ENCODE results near the gene ATP10D. TPM values are rescaled to one million over a fixed set of nuclear protein-coding genes. Genes with fewer than 3 reads are reported as not detected.

ATP10D gene
- total RNA-seq, 1 donor: 2.7 TPM

- H3K9me3 ChIP-seq (ENCODE audit: low read depth, low read length): no peaks in the 10 kb centered on the region
- H3K4me3 ChIP-seq (ENCODE audit: low read length): no peak overlapping the region
- H3K4me1 ChIP-seq (ENCODE audit: insufficient read depth, low read length): no peaks in the 10 kb centered on the region
- no peaks in the 10 kb centered on the region for H3K27me3 ChIP-seq (ENCODE audit: insufficient read depth, low read length)
Observed at GRCh38 chr4:47566969-47567368, 81.9 kb downstream of the ATP10D start.

GRCh38 chr4:47567511-47567910 lies 82.4 kb downstream of the ATP10D start:
- Histone ChIP-seq H3K4me1 (ENCODE audit: insufficient read depth, low read length) (no peaks in the 10 kb centered on the region), H3K27me3 (ENCODE audit: insufficient read depth, low read length) (no peaks in the 10 kb centered on the region), H3K9me3 (ENCODE audit: low read depth, low read length) (no peaks in the 10 kb centered on the region), H3K4me3 (ENCODE audit: low read length) (no peak overlapping the region)

- Histone ChIP-seq H3K27me3 (ENCODE audit: insufficient read depth, low read length) (no peaks in the 10 kb centered on the region), H3K4me1 (ENCODE audit: insufficient read depth, low read length) (no peaks in the 10 kb centered on the region), H3K4me3 (ENCODE audit: low read length) (no peak overlapping the region), H3K9me3 (ENCODE audit: low read depth, low read length) (no peaks in the 10 kb centered on the region)
Observed at GRCh38 chr4:47570816-47571215, 85.7 kb downstream of the ATP10D start.

DNA sequence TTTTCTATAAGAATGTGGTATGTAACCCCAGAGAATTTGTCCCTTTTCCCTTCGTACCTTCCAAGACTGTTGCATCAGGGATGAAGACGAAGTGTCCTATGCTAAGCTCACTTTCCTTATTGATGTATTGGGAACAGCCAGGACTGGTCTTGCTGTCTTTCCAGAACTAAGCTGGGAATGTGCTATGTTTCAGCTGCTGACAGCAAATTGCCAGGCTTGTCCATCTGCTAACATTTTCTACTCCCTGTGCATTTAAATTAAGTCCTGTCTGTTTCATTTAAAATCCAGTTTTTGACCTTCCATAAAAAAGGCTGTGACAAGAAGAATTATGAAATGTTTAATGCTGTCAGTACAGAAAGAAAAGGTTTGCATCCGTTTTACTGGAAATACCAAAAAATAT lies 87.9 kb downstream of the ATP10D start:
- Histone ChIP-seq H3K9me3 (ENCODE audit: low read depth, low read length) (no peaks in the 10 kb centered on the region), H3K4me3 (ENCODE audit: low read length) (no peak overlapping the region), H3K27me3 (ENCODE audit: insufficient read depth, low read length) (no peaks in the 10 kb centered on the region)

DNA sequence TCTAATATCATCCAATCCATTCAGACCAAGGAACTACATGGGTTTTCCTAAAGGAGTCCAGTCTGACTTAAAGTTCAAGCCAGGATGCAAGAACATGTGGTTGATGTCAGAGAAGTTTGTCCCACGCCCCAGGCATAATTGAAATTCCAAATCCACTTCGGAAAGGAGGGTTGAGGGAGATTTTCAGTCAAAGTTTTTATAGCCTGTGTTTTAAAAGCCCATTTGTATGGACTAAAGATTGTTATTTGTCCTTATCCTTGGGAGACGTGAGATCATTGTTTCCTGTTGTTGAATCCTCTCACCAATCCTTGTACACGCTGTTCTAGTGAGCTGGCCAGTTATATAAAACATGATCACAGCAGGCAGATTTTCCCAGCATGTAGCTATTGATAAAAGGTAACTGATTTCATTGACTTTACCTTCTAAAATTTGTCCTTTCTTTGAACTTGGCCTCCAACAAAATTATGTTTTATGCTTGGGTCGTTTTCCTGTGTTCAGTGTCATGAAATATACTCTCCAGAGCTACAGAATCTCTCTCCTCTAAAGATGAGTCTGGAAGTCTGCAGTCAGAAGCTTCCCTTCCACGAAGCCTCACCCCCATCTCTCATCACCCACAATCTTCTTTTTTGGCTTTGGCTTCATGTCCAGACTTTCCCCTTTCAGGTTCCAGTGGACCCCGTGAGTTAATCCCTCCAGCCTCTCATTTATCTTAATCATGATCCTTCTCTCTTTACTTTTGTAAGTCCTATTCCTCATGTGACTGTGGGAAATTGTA lies 92.9 kb downstream of the ATP10D start:
- Histone ChIP-seq H3K9me3 (ENCODE audit: low read depth, low read length) (no peaks in the 10 kb centered on the region), H3K27me3 (ENCODE audit: insufficient read depth, low read length) (no peaks in the 10 kb centered on the region), H3K4me1 (ENCODE audit: insufficient read depth, low read length) (no peaks in the 10 kb centered on the region), H3K4me3 (ENCODE audit: low read length) (no peak overlapping the region)

More for the DNA sequence above, 87.9 kb downstream of the ATP10D start:
- no peaks in the 10 kb centered on the region for H3K4me1 ChIP-seq (ENCODE audit: insufficient read depth, low read length)

DNA sequence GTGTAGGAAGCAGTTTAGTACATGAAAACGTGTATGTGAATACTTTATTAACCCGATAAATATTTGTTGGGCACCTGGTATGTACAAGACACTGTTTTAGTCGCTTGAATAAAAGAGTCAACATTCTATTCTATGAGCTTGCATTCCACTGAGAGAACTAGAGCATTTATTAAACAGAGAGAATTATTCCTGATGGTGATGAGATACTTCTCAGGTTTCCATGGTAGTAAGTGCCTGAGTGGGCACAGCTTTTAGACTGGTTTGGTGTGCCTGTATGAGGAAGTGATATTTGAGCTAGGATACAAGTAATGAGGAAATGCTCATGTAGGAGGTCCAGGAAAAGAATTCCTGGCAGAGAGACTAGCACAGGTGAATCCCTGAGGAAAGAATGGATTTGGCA lies 94.2 kb downstream of the ATP10D start:
- Histone ChIP-seq H3K27me3 (ENCODE audit: insufficient read depth, low read length) (no peaks in the 10 kb centered on the region), H3K9me3 (ENCODE audit: low read depth, low read length) (no peaks in the 10 kb centered on the region), H3K4me3 (ENCODE audit: low read length) (no peak overlapping the region), H3K4me1 (ENCODE audit: insufficient read depth, low read length) (no peaks in the 10 kb centered on the region)

DNA sequence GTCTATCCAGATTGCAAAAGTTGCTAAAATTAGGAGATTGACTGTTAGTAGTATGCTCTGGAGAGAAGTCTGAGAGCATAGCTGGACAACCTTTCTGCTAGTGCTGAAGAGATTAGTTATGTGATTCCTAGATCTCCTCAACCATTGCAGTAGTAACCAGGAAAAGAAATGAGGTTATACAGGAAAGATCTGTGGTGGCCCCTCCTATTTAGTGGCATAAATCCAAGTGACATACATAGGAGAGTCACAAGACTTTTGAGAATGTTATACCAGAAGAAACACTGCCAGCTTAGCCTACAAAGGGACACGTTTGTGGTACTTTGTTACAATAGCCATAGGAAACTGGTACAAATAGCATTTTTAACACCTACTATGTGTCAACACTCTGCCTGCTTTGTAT lies 105.2 kb downstream of the ATP10D start:
- Histone ChIP-seq H3K9me3 (ENCODE audit: low read depth, low read length) (no peaks in the 10 kb centered on the region), H3K4me3 (ENCODE audit: low read length) (no peak overlapping the region), H3K27me3 (ENCODE audit: insufficient read depth, low read length) (no peaks in the 10 kb centered on the region), H3K4me1 (ENCODE audit: insufficient read depth, low read length) (no peaks in the 10 kb centered on the region)

- H3K27me3 ChIP-seq (ENCODE audit: insufficient read depth, low read length): no peaks in the 10 kb centered on the region
- H3K9me3 ChIP-seq (ENCODE audit: low read depth, low read length): no peaks in the 10 kb centered on the region
- no peaks in the 10 kb centered on the region for H3K4me1 ChIP-seq (ENCODE audit: insufficient read depth, low read length)
- H3K4me3 ChIP-seq (ENCODE audit: low read length): no peak overlapping the region
Observed at GRCh38 chr4:47597696-47598095, 112.6 kb downstream of the ATP10D start.

DNA sequence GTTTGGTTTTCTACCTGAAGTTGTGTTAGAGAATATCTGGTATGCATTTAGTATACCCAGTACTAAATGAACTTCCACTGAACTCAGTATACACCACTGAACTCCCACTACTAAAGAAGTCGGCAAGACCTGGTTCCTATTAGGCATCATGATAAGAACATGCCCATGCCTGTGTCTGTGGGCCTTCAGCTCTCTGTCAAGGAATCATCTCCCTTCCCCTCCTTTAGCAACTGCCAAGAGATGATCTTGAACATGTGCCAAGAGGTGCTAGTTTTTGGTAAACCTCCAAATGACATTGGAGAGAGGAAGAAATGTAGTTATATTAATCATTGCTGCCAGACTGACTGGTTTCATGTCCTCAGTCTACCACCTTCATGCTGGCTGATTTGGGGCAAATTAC lies 113.2 kb downstream of the ATP10D start:
- Histone ChIP-seq H3K4me3 (ENCODE audit: low read length) (no peak overlapping the region), H3K27me3 (ENCODE audit: insufficient read depth, low read length) (no peaks in the 10 kb centered on the region), H3K9me3 (ENCODE audit: low read depth, low read length) (no peaks in the 10 kb centered on the region), H3K4me1 (ENCODE audit: insufficient read depth, low read length) (no peaks in the 10 kb centered on the region)

DNA sequence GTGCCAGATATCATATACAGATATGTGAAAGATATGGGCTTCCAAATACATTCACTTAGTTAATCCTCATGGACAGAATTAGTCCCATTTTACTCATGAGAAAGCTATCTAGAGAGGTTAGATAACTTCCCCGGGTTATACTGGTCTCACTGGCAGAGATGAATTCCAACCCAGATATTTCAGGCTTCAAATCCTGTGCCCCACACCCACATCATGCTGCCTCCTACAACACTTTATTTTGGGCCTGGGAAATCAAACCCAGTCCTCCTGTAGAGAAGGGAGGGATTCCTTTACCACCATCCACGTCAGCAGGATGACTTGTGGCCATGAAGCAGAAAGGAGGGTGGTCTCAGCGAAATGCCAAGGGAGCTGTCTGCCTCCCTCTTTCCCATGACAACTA lies 113.8 kb downstream of the ATP10D start:
- H3K4me1 ChIP-seq (ENCODE audit: insufficient read depth, low read length): no peaks in the 10 kb centered on the region

DNA sequence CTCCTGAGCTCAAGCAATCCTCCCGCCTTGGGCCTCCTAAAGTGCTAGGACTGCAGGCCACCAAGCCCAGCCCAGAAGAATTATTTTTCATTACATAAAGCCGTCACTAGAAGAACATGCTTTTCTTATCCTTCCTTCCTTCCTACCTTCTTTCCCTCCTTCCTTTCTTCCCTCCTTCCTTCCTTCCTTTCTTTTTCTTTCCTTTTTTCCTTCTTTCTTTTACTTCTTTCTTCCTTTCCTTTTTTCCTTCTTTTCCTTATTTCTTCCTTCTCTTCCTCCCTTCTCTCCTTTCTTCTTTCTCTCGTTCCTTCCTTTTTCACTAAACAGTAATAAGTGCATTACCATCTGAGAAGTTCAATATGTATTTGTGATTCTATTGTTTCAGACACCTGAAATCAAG lies 121.4 kb downstream of the ATP10D start:
- Histone ChIP-seq H3K4me1 (ENCODE audit: insufficient read depth, low read length) (no peaks in the 10 kb centered on the region), H3K4me3 (ENCODE audit: low read length) (no peak overlapping the region)

More for the DNA sequence above, 113.8 kb downstream of the ATP10D start:
- Histone ChIP-seq H3K4me3 (ENCODE audit: low read length) (no peak overlapping the region), H3K9me3 (ENCODE audit: low read depth, low read length) (no peaks in the 10 kb centered on the region), H3K27me3 (ENCODE audit: insufficient read depth, low read length) (no peaks in the 10 kb centered on the region)

GRCh38 chr4:47612116-47613023 lies 127.3 kb downstream of the ATP10D start:
- H3K27me3 ChIP-seq (ENCODE audit: insufficient read depth, low read length): no peaks in the 10 kb centered on the region
- no peak overlapping the region for H3K4me3 ChIP-seq (ENCODE audit: low read length)
- no peaks in the 10 kb centered on the region for H3K9me3 ChIP-seq (ENCODE audit: low read depth, low read length)
- no peaks in the 10 kb centered on the region for H3K4me1 ChIP-seq (ENCODE audit: insufficient read depth, low read length)

More for the DNA sequence above, 121.4 kb downstream of the ATP10D start:
- Histone ChIP-seq H3K9me3 (ENCODE audit: low read depth, low read length) (no peaks in the 10 kb centered on the region), H3K27me3 (ENCODE audit: insufficient read depth, low read length) (no peaks in the 10 kb centered on the region)

GRCh38 chr4:47615385-47615784 lies 130.3 kb downstream of the ATP10D start:
- Histone ChIP-seq H3K9me3 (ENCODE audit: low read depth, low read length) (no peaks in the 10 kb centered on the region), H3K27me3 (ENCODE audit: insufficient read depth, low read length) (no peaks in the 10 kb centered on the region), H3K4me3 (ENCODE audit: low read length) (no peak overlapping the region), H3K4me1 (ENCODE audit: insufficient read depth, low read length) (no peaks in the 10 kb centered on the region)

- Histone ChIP-seq H3K4me3 (ENCODE audit: low read length) (no peak overlapping the region), H3K27me3 (ENCODE audit: insufficient read depth, low read length) (no peaks in the 10 kb centered on the region), H3K4me1 (ENCODE audit: insufficient read depth, low read length) (no peaks in the 10 kb centered on the region), H3K9me3 (ENCODE audit: low read depth, low read length) (no peaks in the 10 kb centered on the region)
Observed at GRCh38 chr4:47617607-47618006, 132.5 kb downstream of the ATP10D start.

DNA sequence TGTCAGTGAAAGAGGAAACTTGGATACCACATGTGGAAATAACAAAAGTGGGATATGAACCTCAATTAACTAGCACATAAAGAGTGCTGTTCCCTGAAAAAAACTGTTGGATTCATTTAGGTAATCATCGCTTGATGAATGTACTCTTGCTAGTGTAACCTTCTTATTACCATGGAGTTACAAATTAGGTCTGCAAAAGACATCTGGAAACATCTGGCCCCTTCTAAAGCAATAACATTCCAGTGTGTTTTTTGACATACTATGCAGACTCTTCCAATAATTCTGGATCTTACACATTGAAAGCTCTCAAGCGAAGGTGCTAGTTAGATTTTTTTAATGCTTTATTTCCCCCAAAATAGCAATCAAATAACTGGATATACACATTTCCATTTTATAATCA lies 134.6 kb downstream of the ATP10D start:
- no peaks in the 10 kb centered on the region for H3K9me3 ChIP-seq (ENCODE audit: low read depth, low read length)
- no peaks in the 10 kb centered on the region for H3K4me1 ChIP-seq (ENCODE audit: insufficient read depth, low read length)
- no peaks in the 10 kb centered on the region for H3K27me3 ChIP-seq (ENCODE audit: insufficient read depth, low read length)
- H3K4me3 ChIP-seq (ENCODE audit: low read length): no peak overlapping the region

Data from mononuclear cell (primary cell).